Measurements from ENCODE around the gene DAPK2.

DNA sequence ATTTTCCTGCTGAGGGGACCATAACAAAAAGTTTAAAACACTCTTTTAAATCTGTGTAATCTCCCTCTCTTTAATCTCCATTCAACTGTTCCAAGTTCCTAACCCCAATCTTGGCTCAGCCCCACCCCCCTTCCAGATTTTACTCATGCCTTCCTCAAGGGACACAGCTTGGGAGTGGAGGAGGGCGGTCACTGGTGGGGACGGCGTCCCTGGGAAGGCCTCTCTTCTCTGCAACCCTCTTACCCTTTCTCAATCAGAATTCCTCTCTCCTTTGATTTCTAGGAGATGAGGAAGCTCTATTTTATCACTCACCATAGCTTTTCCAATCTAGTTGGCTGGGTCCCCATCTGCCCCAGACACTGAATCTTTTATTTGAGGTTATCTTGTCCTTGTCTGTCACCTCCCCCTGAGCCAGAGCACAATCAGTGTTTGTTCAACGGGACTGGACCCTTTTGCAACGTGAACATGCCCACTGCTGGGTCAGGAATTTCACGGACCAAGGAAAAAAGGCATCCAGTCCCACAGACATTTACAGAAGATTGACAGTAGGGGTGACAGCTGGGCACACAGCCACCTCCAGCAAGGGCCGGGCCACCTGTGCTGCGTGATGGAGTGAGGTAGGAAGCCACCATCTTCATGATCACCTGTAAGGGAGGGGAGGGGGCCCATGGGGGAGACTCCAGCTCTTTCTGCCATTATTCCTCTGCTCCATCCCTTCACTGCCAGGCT, 128.5 kb downstream of the DAPK2 start:
- TF ChIP-seq RARB (CRISPR knock-in tag; IDR thresholded peaks at IDR 0.05) (no peak), TCF4 (CRISPR knock-in tag; IDR thresholded peaks at IDR 0.05; ENCODE audit: borderline replicate concordance) (no peak), PATZ1 (CRISPR knock-in tag; IDR thresholded peaks at IDR 0.05; ENCODE audit: borderline replicate concordance) (no peak)
